ENCODE data around the gene TMEM255B. TPM values are rescaled to one million over a fixed set of nuclear protein-coding genes. Genes with fewer than 3 reads are reported as not detected.

The TMEM255B gene
- total and polyA plus RNA-seq, 9 of the 15 experiments (the other 6 are each of a cell fraction or from before 2014, with no cell fraction given) = 0.01 to 0.75 (median 0.23) TPM

GRCh38 chr13:113777311-113778260 lies 18.6 kb downstream of the TMEM255B start (continued):
- TF ChIP-seq MNT (conservative IDR thresholded peaks at IDR 0.05) (peak; percentile 52 to 54; a peak in 3 of 4 replicates), MIER1 (IDR thresholded peaks at IDR 0.05; ENCODE audit: low read depth) (peak; percentile 84), BHLHE40 (IDR thresholded peaks at IDR 0.05; ENCODE audit: low read length) (peak; percentile 90), MAX (CRISPR knock-in tag; IDR thresholded peaks at IDR 0.05) (peak; percentile 55), SOX6 (IDR thresholded peaks at IDR 0.05) (no peak), EHMT2 (IDR thresholded peaks at IDR 0.05) (peak; percentile 82), SIN3A (IDR thresholded peaks at IDR 0.05; ENCODE audit: borderline replicate concordance in 2 of 2, control insufficient read depth in 1 of 2, low read depth in 2 of 2, low read length in 2 of 2) (peak in 1 of 2 experiments; percentile 53; a peak in 1 of 4 replicates), EZH2 (IDR thresholded peaks at IDR 0.05; ENCODE audit: borderline replicate concordance, low read depth, low read length) (no peak), NR2C1 (IDR thresholded peaks at IDR 0.05) (no peak), NR2C1 (tag; IDR thresholded peaks at IDR 0.05) (no peak), MGA (IDR thresholded peaks at IDR 0.05) (no peak)
